SK-N-SH (cell line): Measurements from ENCODE around the gene MLKL.

Experiments
- CTCF ChIP-seq: fragments of 200-600 bp; sonication (generic); IDR thresholded peaks from 2 replicates; pipeline ENCODE4 v1.6.1; 2017; ENCODE audit warnings: antibody characterized with exemption, mild to moderate bottlenecking, moderate library complexity
- EP300 ChIP-seq, 2 experiments: IDR thresholded peaks; 2 replicates each; pipeline versions ENCODE4 v1.4.0 to v1.6.1; 2012; ENCODE audit warnings: borderline replicate concordance in 1 of 2, low read depth in 1 of 2, low read length in 1 of 2
- EZH2phosphoT487 ChIP-seq: fragments of 200-600 bp; sonication (generic); IDR thresholded peaks from 2 replicates; pipeline ENCODE4 v1.6.1; 2017; ENCODE audit warnings: low read depth, mixed run types, mild to moderate bottlenecking, antibody characterized with exemption, moderate library complexity, borderline replicate concordance
- FOXM1 ChIP-seq: IDR thresholded peaks from 2 replicates; pipeline ENCODE4 v1.4.0; 2012; ENCODE audit warnings: low read depth, mild to moderate bottlenecking
- MAX ChIP-seq: IDR thresholded peaks from 2 replicates; pipeline ENCODE4 v1.4.0; 2012; ENCODE audit warnings: low read depth
- PBX3 ChIP-seq: IDR thresholded peaks from 2 replicates; pipeline ENCODE4; 2012
- REST ChIP-seq: IDR thresholded peaks from 2 replicates; pipeline ENCODE4 v1.6.1; 2012; ENCODE audit warnings: mild to moderate bottlenecking, low read depth, low read length, moderate library complexity
- RFX5 ChIP-seq: IDR thresholded peaks from 2 replicates; pipeline ENCODE4 v1.6.1; 2012; ENCODE audit warnings: mild to moderate bottlenecking, improper control_type of control experiment, low read length
- RXRA ChIP-seq: IDR thresholded peaks from 2 replicates; pipeline ENCODE4 v1.4.0; 2012; ENCODE audit warnings: low read depth, mild to moderate bottlenecking, borderline replicate concordance
- TAF1 ChIP-seq: IDR thresholded peaks from 2 replicates; pipeline ENCODE4 v1.6.1; 2012; ENCODE audit warnings: low read depth, mild to moderate bottlenecking, low read length, moderate library complexity, borderline replicate concordance
- USF1 ChIP-seq: IDR thresholded peaks from 2 replicates; pipeline ENCODE4 v1.4.0; 2012; ENCODE audit warnings: low read depth, borderline replicate concordance
- USF2 ChIP-seq: fragments of 150-350 bp; IDR thresholded peaks from 2 replicates; pipeline ENCODE4 v1.6.1; 2017; ENCODE audit warnings: antibody characterized with exemption, low read length, low read depth, borderline replicate concordance
- ZBTB33 ChIP-seq: IDR thresholded peaks from 2 replicates; pipeline ENCODE4 v1.4.0; 2012; ENCODE audit warnings: low read depth, borderline replicate concordance

GRCh38 chr16:74625500-74626350, 74.9 kb downstream of the MLKL start:
- no peak for TF ChIP-seq USF2
- no peak for TF ChIP-seq RFX5
- no peak for TF ChIP-seq MAX
- TF ChIP-seq USF1: no peak
- TF ChIP-seq CTCF: no peak
- no peak for TF ChIP-seq REST
- TF ChIP-seq EZH2phosphoT487: no peak
- no peak for TF ChIP-seq FOXM1
- TF ChIP-seq ZBTB33: no peak
- TF ChIP-seq RXRA: no peak
- no peak for TF ChIP-seq TAF1
- no peak for TF ChIP-seq PBX3
- no peak for TF ChIP-seq EP300 (IDR thresholded peaks at IDR 0.05; ENCODE audit: borderline replicate concordance in 1 of 2, low read depth in 1 of 2, low read length in 1 of 2)
